Posterior cingulate gyrus (tissue), 11 donors: Measurements from ENCODE around the gene CADM4.
"Not testable (repeated sequence)": the region's sequence is repeated elsewhere in the genome, so short reads cannot be mapped to it uniquely, and the experiment has no call there.

Source experiments
- DNase-seq, 10 donors: peaks; one replicate each; pipeline versions ENCODE4 v3.0.0 to v3.0.0-alpha.2; 2020 to 2021; ENCODE audit warnings: mixed read lengths in 3 of 10
- intact Hi-C: fragments of 100-400 bp; cut with DNase I; formaldehyde crosslinking; loops from one replicate; pipeline ENCODE4 v1.15.1; 2023

The CADM4 gene, protein sequence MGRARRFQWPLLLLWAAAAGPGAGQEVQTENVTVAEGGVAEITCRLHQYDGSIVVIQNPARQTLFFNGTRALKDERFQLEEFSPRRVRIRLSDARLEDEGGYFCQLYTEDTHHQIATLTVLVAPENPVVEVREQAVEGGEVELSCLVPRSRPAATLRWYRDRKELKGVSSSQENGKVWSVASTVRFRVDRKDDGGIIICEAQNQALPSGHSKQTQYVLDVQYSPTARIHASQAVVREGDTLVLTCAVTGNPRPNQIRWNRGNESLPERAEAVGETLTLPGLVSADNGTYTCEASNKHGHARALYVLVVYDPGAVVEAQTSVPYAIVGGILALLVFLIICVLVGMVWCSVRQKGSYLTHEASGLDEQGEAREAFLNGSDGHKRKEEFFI

GRCh38 chr19:43639519-43640423 is at the start of gene CADM4:
CADM4 (minus strand) TSS chr19:43639850; CDS start chr19:43639790, 60 bp downstream.
- peak in 6 of 10 donors; percentile 51 to 93 (median 78) for DNase-seq

DNA sequence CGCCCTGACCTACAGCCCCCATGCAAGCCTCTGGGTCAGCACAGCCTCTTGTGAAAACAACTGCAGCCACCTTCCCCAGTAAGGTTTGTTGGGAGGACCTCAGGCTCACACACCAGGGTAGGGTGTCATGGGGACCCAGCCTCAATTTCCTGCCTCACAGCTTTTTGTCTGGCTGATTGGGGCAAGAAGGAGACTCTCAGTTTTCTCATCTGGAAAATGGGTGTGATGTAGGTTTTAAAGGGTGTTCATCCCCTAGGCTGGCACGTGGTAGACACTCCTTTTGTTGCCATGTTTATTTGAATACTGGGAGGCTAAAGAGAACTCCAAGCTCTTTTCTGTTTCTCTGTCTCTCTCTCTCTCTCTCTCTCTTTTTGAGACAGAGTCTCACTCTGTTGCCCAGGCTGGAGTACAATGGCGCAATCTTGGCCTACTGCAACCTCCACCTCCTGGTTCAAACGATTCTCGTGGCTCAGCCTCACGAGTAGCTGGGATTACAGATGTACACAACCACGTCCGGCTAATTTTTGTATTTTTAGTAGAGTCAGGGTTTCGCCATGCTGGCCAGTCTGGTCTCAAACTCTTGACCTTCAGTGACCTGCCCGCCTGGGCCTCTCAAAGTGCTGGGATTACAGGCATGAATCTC is 48.5 kb upstream of the CADM4 start:
- no peak for DNase-seq
- intact Hi-C loops: no loop called here

More at GRCh38 chr19:43639519-43640423, at the start of gene CADM4:
- intact Hi-C loops: no loop called here

GRCh38 chr19:43687660-43687997 is 48.0 kb upstream of the CADM4 start:
- peak in 6 of 10 donors; percentile 13 to 96 (median 45) for DNase-seq
- intact Hi-C loops: no loop called here

DNA sequence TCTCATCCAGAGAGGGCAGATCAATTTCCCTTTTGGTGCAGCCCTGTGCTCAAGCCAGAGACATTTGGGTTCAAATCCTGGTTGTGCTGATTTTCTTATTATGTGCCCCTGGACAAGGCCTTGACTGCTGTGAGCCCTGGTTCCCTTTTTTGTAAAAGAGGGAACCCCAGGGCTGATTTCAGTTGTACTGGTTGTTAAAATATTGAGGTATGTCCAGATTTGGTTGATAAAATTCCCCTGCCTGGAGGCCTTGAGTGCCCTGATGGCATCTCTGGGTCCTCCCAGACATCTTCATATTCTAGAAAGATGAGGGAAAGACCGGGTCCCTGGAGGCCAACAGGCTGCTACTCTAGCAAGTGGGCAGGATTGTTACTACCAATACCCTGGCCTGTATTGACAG is 44.7 kb upstream of the CADM4 start:
- DNase-seq: peak in 1 of 10 donors; percentile 2
- intact Hi-C loops: no loop called here

- intact Hi-C loops: no loop called here
- DNase-seq: peak in 1 of 10 donors; percentile 17
Measured at GRCh38 chr19:43683905-43684304, 44.3 kb upstream of the CADM4 start.

- intact Hi-C loops: no loop called here
Measured at GRCh38 chr19:43682824-43683661, 43.4 kb upstream of the CADM4 start.

GRCh38 chr19:43682269-43682668 is 42.6 kb upstream of the CADM4 start:
- peak in 1 of 10 donors; percentile 6 for DNase-seq
- intact Hi-C loops: not testable (repeated sequence)

More at GRCh38 chr19:43682824-43683661, 43.4 kb upstream of the CADM4 start:
- peak in 1 of 10 donors; percentile 43 for DNase-seq

- intact Hi-C loops: no loop called here
- DNase-seq: no peak
Measured at GRCh38 chr19:43681821-43682220, 42.2 kb upstream of the CADM4 start.

GRCh38 chr19:43678512-43679261 is 39.0 kb upstream of the CADM4 start:
- intact Hi-C loops: no loop called here
- peak in 1 of 10 donors; percentile 18 for DNase-seq

- intact Hi-C loops: no loop called here
- no peak for DNase-seq
Measured at GRCh38 chr19:43675906-43676305, 36.3 kb upstream of the CADM4 start.

DNA sequence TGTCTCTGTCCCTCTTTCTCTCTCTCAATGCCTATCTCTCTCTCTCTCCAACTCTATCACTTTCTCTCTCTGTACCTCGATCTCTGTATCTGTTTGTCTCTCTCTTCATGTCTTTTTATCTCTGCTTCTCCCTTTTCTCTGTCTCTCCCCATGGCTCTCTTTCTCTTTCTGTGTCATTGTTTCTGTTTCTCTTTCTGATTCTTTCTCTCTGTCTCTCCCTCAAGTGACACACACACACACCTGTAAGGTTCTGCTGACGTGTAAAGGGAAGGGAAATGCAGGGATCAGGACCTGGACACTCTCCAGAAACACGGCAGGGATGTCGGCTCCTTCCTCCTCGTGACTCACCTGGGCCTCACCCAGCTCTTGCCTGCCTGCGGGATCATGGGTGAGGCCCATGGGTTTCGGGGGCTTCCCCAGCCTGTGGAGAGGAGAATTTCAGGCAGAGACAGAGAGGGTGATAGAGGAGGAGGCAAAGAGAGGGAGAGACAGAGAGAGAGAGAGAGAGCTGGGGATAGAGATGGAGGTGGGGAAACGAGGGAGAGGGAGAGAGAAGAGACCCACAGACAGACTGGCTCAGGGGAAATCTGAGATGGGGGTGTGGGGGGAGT is 35.7 kb upstream of the CADM4 start:
- intact Hi-C loops: no loop called here
- peak in 1 of 10 donors; percentile 36 for DNase-seq

DNA sequence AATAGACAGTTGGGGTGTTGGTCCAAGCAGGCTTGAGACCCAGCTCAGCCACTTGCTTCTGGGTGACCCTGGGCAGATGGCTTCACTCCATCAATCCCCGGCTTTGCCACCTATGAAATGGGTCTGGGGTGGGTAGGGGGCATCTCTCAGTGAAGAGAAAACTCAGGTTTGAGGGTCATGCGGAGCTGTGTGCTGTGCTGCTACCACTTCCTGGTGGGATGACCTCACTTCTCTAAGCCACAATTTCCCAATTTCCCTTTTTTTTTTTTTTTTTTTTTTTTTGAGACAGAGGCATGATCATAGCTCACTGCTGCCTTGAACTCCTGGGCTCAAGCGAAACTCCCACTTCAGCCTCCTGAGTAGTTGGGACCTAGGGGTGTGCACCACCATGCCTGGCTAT is 34.9 kb upstream of the CADM4 start:
- intact Hi-C loops: no loop called here
- peak in 1 of 10 donors; percentile 6 for DNase-seq

- DNase-seq: peak in 2 of 10 donors; percentile 20 to 31
- intact Hi-C loops: no loop called here
Measured at GRCh38 chr19:43674183-43674582, 34.5 kb upstream of the CADM4 start.

GRCh38 chr19:43673637-43674036 is 34.0 kb upstream of the CADM4 start:
- DNase-seq: no peak
- intact Hi-C loops: no loop called here

DNA sequence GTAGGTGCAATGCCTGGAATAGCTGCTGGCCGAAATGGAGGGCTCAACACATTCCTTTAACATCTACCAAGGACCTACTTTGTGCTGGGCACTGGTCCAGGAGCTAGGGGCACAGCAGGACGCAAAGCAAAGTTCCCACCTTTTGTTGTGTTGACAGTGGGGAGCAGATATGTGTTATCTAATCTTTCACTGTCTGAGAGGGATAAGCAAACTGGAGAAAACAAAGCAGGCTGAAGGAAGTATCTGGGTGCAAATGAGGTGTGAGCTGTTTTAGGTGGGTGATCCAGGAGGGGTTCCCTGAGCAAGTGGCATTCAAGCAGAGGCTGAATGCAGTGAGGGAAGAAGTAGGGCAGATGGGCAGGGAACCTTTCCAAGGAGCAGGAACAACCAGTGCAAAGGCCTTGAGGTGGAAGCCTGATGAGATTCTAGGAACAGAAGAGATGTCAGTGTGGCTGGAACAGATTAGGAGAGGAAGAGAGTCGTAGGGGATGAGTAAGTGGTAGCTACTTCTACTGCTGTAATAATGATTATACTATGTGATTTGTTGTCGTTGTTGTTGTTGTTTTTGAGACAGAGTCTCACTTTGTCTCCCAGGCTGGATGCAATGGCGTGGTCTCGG is 32.5 kb upstream of the CADM4 start:
- intact Hi-C loops: no loop called here
- no peak for DNase-seq

- intact Hi-C loops: loop anchor here (10.0 kb wide), 1 partner anchor 86 kb away; the partner anchor contains the start of gene SMG9
- DNase-seq: peak; percentile 92 to 100 (median 96)
Measured at GRCh38 chr19:43668406-43669109, 28.9 kb upstream of the CADM4 start.

- peak in 5 of 10 donors; percentile 77 to 97 (median 94) for DNase-seq
- intact Hi-C loops: loop anchor here (10.0 kb wide), 1 partner anchor 87 kb away; the partner anchor contains the start of gene SMG9
Measured at GRCh38 chr19:43667876-43668405, 28.3 kb upstream of the CADM4 start.
